Right renal pelvis (tissue), 4 donors: Measurements from ENCODE around the gene SLC37A2. TPM values are rescaled to one million over a fixed set of nuclear protein-coding genes. Genes with fewer than 3 reads are reported as not detected.
"Not testable (repeated sequence)": the region's sequence is repeated elsewhere in the genome, so short reads cannot be mapped to it uniquely, and the experiment has no call there.

ENCODE experiments used
- DNase-seq, 4 donors: peaks; one replicate each; pipeline ENCODE4 v3.0.0-alpha.2; 2013; ENCODE audit warnings: low read depth in 4 of 4, low spot score in 3 of 4, missing footprints in 1 of 4
- polyA plus RNA-seq, 4 donors: library from polyadenylated mRNA; unstranded; fragments of 120-200 nt; gene quantifications; one replicate each; pipeline ENCODE4 v1.2.1, GENCODE V29; 2013; ENCODE audit not compliant: insufficient read length in 4 of 4

SLC37A2 gene
- 1 to 10 TPM; 1.6 to 2.3 (median 1.8) TPM for polyA plus RNA-seq

- DNase-seq = peak in 3 of 4 donors; percentile 20 to 57 (median 20)
Observed at GRCh38 chr11:125062931-125063428, at the start of gene SLC37A2. Gene SLC37A2, plus strand, starts transcription at chr11:125063305. Its CDS starts 63 bp downstream, at chr11:125063368.

DNA sequence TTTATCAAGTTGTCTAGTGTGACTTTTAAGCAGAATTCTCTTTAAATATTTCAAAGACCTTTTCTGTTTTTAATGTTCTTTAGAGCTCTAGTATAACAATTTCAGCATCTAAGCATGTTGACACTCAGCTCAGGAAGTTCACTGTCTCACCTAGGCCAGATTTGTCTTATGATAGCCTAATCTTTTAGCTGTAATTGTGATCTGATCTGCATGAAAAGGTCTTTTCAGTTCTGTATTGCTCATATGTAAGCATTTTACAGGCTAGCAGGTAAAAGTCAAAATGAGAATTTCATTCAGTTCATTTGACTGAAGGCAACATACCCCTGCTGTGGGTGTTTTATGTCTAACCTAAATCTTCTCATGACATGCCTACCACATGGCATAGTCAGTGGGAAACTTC, 46.7 kb upstream of the SLC37A2 start:
- no peak for DNase-seq

DNA sequence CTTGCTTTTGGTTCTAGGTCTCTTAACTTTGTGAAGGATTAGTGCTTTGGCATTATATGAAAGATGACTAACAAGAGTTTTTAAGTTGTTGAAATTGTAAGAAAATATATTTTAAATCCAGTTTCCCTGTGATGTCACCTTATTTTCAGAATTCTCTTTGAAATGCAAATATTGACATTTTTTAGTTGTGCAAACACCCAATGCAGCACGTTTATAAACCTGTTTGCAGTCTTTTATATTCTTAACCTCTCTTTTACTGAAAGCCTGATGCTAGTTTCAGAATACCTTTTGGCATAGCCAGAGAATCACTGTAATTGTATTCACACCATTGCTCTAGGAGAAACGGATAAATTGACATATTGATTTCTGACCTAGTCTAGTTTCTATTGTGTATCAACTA, 42.8 kb upstream of the SLC37A2 start:
- no peak for DNase-seq

- no peak for DNase-seq
Observed at GRCh38 chr11:125022551-125022950, 40.6 kb upstream of the SLC37A2 start.

DNA sequence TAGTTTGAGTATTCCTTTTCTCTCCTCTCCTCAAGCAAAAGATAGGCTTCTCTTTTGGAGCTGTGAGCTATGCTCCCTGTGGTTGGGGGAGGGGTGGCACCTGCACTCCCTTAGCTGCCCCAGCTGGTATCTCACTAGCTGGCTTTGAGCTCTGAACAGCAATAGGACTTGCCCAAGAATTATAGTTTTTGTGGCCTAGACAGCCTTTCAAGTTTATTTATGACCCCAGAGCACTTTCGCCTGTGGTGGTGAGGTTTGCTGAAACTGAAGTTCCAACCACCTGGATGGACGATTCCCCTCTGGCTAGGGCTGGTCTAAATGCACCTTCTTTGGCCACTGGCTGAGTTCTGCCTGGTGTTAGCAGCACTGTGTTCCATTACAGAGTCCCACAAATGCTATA, 37.1 kb upstream of the SLC37A2 start:
- DNase-seq = no peak

DNA sequence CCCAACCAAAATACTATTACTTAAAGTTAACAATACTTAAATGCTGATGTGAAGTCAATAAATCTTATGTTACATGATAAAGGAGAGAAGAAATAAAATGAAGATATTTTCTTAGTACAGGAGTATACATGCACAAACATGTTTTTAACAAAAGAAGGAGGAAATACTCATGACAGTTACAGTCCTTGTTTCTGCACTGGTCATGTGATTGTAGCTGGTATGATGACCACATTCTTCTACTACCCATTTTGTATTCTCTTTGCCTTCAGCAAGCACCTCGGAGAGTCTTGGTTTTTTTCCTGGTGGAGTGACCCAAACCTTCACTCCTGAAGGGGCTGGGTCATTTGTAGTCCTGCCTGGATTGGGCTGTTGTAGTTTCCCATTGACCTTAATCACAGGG, 33.7 kb upstream of the SLC37A2 start:
- not testable (repeated sequence) for DNase-seq

DNA sequence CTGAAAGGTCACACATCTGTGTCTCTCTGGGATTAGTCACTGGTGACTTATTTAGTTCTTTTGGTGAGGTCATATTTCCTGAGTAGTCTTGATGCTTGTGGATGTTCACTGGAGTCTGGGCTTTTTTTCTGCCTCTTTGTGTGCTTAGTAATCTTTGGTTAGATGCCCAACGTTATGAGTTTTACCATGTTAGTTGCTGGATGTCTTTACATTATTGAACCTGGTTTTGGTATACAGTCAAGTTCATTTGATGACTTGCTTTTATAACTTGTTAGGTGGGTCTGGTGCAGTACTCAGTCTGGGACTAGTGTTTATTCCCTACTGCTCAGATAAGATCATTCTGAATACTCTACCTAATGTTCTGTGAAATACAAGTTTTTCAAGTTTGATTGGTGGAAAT, 26.2 kb upstream of the SLC37A2 start:
- DNase-seq = no peak

GRCh38 chr11:125049164-125049792, 13.8 kb upstream of the SLC37A2 start:
- no peak for DNase-seq

- DNase-seq = no peak
Observed at GRCh38 chr11:125052047-125052446, 11.1 kb upstream of the SLC37A2 start.

DNA sequence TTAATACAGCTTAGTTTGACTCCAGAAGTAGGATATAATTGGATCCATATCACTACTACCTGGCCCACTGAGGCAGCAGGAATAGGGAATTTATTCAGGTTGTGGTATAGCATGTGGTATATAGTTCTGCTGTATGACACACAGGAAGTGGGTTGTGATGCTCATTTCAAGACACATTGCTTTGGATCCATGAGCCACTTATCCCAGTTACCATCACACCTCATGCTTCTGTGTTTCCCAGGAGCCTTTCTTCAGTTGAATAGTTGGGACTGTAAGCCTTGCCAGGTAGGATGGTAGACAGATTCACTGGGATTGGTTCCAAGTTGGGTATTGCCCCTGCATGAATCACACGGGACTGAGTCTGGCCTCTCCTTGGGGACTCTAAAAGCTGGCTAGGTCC, 9.9 kb upstream of the SLC37A2 start:
- DNase-seq = no peak

- DNase-seq = no peak
Observed at GRCh38 chr11:125055107-125055715, 7.9 kb upstream of the SLC37A2 start.

DNA sequence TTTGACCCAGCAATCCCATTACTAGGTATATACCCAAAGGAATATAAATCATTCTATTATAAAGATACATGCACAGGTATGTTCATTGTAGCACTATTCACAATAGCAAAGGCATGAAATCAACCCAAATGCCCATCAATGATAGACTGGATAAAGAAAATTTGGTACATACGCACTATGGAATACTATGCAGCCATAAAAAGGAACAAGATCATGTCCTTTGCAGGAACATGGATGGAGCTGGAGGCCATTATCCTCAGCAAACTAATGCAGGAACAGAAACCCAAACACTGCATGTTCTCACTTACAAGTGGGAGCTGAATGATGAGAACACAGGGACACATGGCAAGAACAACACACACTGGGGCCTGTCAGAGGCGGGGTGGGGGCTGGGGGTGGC, 7.0 kb upstream of the SLC37A2 start:
- DNase-seq = not testable (repeated sequence)

- no peak for DNase-seq
Observed at GRCh38 chr11:125056931-125057692, 6.0 kb upstream of the SLC37A2 start.

DNA sequence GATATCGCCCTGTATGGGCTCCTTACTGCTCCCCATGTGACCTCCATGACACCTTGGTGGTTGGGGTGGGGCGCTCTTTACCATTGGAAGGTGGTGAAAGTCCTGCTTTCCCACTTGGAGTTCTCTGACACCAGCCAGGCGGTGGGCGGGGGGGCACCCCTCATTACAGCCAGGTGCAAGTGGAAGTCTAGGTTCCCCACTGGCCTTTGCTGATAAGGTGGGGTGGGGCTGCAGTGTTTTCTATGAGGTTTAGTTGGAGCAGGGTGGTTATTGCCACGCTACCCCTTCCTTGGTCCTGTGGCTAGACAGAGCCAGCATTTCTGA, 5.5 kb upstream of the SLC37A2 start:
- DNase-seq = no peak

- no peak for DNase-seq
Observed at GRCh38 chr11:125061281-125061680, 1.8 kb upstream of the SLC37A2 start.

- DNase-seq = no peak
Observed at GRCh38 chr11:125062218-125062930, 731 bp upstream of the SLC37A2 start.

GRCh38 chr11:125063429-125064043, 431 bp downstream of the SLC37A2 start:
- DNase-seq = no peak

GRCh38 chr11:125064070-125064469, 965 bp downstream of the SLC37A2 start:
- no peak for DNase-seq

- DNase-seq = no peak
Observed at GRCh38 chr11:125068368-125068767, 5.3 kb downstream of the SLC37A2 start.

- DNase-seq = no peak
Observed at GRCh38 chr11:125069008-125069407, 5.9 kb downstream of the SLC37A2 start.

DNA sequence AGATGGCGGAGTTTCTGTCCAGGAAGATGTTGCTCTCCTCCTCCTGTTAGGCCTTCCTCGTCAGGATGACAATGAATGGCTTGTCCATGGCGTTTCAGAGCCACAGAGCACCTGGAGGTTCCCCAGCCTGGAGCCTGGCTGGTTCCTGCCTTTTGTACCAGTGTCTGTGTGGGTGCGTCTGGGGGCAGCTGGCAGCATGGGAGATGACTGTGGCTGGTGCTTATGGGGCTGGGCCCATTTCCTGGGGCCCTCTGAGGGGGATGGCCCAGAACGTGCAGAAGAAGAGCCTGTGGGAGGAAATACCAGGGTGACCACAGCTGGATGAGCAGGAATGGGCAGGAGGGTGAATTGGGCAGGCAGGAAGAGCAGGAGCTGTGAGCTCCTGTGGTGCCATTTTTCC, 6.7 kb downstream of the SLC37A2 start:
- DNase-seq = no peak
